Ovary (tissue), 9 donors: ENCODE data around the gene CALB2. TPM values are rescaled to one million over a fixed set of nuclear protein-coding genes. Genes with fewer than 3 reads are reported as not detected.

ENCODE experiments used
- DNase-seq, 5 donors: peaks; one replicate each; pipeline ENCODE4 v3.0.0-alpha.2; 2019 to 2020
- H3K27ac ChIP-seq, 2 donors: fragments of 200-600 bp; one replicate each; pipeline versions ENCODE4 v1.5.1 to v1.8.0; 2019 to 2022
- H3K27me3 ChIP-seq: fragments of 200-600 bp; one replicate; pipeline ENCODE4 v1.8.0; 2022
- H3K36me3 ChIP-seq: fragments of 200-600 bp; sonication (generic); one replicate; pipeline ENCODE4 v1.5.1; 2019
- H3K4me1 ChIP-seq: one replicate; pipeline ENCODE4 v1.8.1; 2013; ENCODE audit warnings: mild to moderate bottlenecking, moderate library complexity; ENCODE audit not compliant: insufficient read depth
- H3K4me3 ChIP-seq: fragments of 200-600 bp; sonication (generic); one replicate; pipeline ENCODE4 v1.5.1; 2017
- H3K9me3 ChIP-seq, 2 donors: fragments of 200-600 bp in 1 of 2; sonication (generic) in 1 of 2; one replicate each; pipeline versions ENCODE4 v1.5.1 to v1.8.1; 2013 to 2019; ENCODE audit warnings: mild to moderate bottlenecking in 1 of 2, moderate library complexity in 1 of 2
- CTCF ChIP-seq, 3 donors: fragments of 450-650 bp in 2 of 3; fragments of 200-600 bp in 1 of 3; IDR thresholded peaks; one replicate each; pipeline versions ENCODE4 v1.5.1 to v1.8.0; 2016 to 2022; ENCODE audit warnings: antibody characterized with exemption in 3 of 3, mild to moderate bottlenecking in 1 of 3
- EP300 ChIP-seq: sonication (generic); formaldehyde crosslinking; IDR thresholded peaks from one replicate; pipeline ENCODE4 v1.6.1; 2017; ENCODE audit warnings: antibody characterized with exemption
- POLR2A ChIP-seq: fragments of 450-650 bp; IDR thresholded peaks from one replicate; pipeline ENCODE4 v1.6.1; 2017; ENCODE audit warnings: antibody characterized with exemption, mild to moderate bottlenecking, moderate library complexity
- WGBS, 3 donors: extraction: QIAGEN DNeasy Blood & Tissue Kit in 1 of 3; methylation state at CpG; one replicate each; pipeline versions ENCODE4 v1.1.5 to v1.1.7; 2013 to 2017; 5-methylcytosine and 5-hydroxymethylcytosine counted together
- intact Hi-C, 4 donors: fragments of 100-400 bp; cut with DNase I; formaldehyde crosslinking; loops; one replicate each; pipeline versions ENCODE4 v1.11.0 to v1.15.1; 2022 to 2023
- polyA plus RNA-seq, 2 donors: library from polyadenylated mRNA; stranded (reverse); fragments of 200-250 nt in 1 of 2; fragments of 350-450 nt in 1 of 2; fragmentation: Illumina TruSeq in 1 of 2; extraction: RNeasy Lipid Tissue Mini Kit (QIAGEN cat#74804) in 1 of 2; gene quantifications; one replicate each; pipeline ENCODE4 v1.2.3, GENCODE V29; 2013 to 2014
- total RNA-seq, 7 donors: library from RNA; depleted of rRNA in 2 of 7; stranded (reverse); fragments of >200 nt in 2 of 7; fragmentation: NEBNext Ultra II Directional in 3 of 7; extraction: Animal tissue kit (Norgen Biotek cat#: 25700) in 3 of 7; gene quantifications; one replicate each; pipeline versions ENCODE4 v1.1.0 to v1.2.4, GENCODE V29; 2016 to 2023
- donor health status: DM: no; HTN: no; CAD: no; lungs with moderate emphysema.
- donor health status: DM: no; HTN: no; CAD: no.
- donor health status: Bipolar disorder and iron deficiency.
- donor health status: DM: yes; HTN: yes; CAD: no.
- donor health status: DM: no; HTN: no; CAD: no.
- donor health status: DM: yes; HTN: yes; CAD: no.

CALB2 gene
- total and polyA plus RNA-seq, 9 donors, result 1.7 to 176 (median 5.2) TPM

DNA sequence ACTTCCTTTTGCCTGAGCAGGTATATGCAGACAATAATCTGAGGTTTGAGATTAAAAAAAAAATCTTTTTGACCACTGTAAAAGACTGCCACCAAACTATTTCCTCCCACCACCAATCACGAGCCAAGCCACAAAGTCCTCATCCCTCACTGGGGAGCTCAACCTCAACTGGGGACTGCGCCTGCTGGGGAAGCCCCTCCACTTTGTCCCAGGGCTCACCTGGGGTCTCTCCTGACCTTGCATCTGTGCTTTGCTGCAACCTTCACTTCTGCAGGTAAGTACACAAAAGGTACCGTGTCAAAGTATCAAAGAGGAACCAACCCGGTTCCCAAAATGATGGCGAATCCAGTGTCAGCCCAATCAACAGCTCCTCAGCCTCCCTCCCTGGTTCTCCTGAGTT is 47.8 kb downstream of the CALB2 start:
- H3K9me3 ChIP-seq, result no peaks in the 10 kb centered on the region
- no peak overlapping the region for H3K27ac ChIP-seq
- intact Hi-C loops, result no loop called here
- H3K4me1 ChIP-seq, result peaks cover 3% of the 10 kb centered on the region
- no peaks in the 10 kb centered on the region for H3K27me3 ChIP-seq
- H3K4me3 ChIP-seq, result no peak overlapping the region
- no peaks in the 10 kb centered on the region for H3K36me3 ChIP-seq
- no peak for DNase-seq
- TF ChIP-seq CTCF (IDR thresholded peaks at IDR 0.05) (no peak), EP300 (no peak), POLR2A (no peak)
- 86 to 92% (median 88%) methylated on average over 5 of the region's 5 CpGs for WGBS, 3 donors

DNA sequence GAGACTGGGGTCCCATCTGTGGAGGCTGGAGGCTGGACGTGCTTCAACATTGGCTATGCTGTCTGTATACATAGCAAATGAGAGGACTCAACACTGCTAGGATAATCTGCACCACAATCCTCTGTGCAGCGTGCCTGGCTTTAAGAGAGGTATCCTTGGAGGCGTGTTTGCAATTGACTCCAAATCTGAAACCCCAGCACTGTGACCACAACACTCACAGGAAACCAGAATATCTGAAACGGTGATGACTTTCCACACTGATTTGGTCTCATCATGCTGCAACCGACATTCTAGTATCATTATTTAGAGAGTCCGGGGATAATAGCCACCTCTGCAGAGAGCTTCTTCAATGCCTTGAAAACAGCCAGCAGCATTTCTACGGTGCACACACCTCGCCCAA is 48.2 kb downstream of the CALB2 start:
- H3K4me3 ChIP-seq, result no peak overlapping the region
- 75 to 78% (median 77%) methylated on average over 8 of the region's 8 CpGs for WGBS, 3 donors
- H3K4me1 ChIP-seq, result peaks cover 3% of the 10 kb centered on the region
- DNase-seq, result no peak
- no peaks in the 10 kb centered on the region for H3K27me3 ChIP-seq
- intact Hi-C loops, result no loop called here
- no peaks in the 10 kb centered on the region for H3K36me3 ChIP-seq
- no peak for TF ChIP-seq CTCF (IDR thresholded peaks at IDR 0.05)
- TF ChIP-seq EP300, result no peak
- TF ChIP-seq POLR2A, result no peak
- H3K9me3 ChIP-seq, result no peaks in the 10 kb centered on the region
- H3K27ac ChIP-seq, result no peak overlapping the region

DNA sequence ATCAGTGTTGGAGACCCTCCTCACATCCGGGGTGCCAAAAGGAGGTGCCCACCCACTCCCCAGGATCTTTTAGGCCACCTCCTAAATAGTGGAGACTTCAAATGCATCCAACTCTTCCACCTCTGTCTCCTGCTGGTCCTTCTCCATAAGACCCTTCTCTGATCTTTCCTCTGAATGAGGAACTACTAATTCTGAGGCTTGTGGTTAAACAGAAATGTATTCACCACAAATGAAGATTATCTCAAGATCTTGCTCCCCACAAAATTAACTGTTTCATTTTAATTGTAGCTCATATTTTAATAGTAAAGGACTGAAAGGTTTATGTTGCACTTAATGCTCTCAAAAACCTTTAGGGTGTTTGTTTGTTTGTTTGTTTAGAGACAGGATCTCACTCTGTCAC is 49.2 kb downstream of the CALB2 start:
- Histone ChIP-seq H3K4me3 (no peak overlapping the region), H3K4me1 (peaks cover 3% of the 10 kb centered on the region), H3K27ac (no peak overlapping the region), H3K36me3 (no peaks in the 10 kb centered on the region), H3K27me3 (no peaks in the 10 kb centered on the region), H3K9me3 (no peaks in the 10 kb centered on the region)
- intact Hi-C loops, result no loop called here
- DNase-seq, result no peak
- no peak for TF ChIP-seq POLR2A
- TF ChIP-seq EP300, result no peak
- TF ChIP-seq CTCF (IDR thresholded peaks at IDR 0.05), result no peak
- 75 to 89% (median 84%) methylated on average over 1 of the region's 1 CpG for WGBS, 3 donors

DNA sequence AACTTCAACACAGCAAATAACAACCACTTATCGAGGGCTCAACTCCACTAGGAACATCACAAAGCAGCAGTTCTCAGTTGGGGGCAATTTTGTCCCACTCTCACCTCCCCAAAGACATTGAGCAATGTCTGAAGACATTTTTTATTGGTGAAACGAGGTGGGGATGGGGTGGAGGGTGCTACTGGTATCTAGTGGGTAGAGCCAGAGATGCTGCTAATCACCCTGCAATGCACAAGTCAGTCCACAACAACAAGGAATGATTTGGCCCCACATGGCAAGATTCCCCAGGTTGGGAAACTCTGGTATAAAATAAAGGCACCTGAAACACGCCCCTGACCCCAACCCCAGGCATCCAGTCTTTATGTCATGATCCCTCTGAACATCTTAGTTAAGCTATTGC is 50.0 kb downstream of the CALB2 start:
- DNase-seq, result no peak
- intact Hi-C loops, result no loop called here
- TF ChIP-seq POLR2A (no peak), CTCF (IDR thresholded peaks at IDR 0.05) (no peak), EP300 (no peak)
- H3K27me3 ChIP-seq, result no peaks in the 10 kb centered on the region
- no peak overlapping the region for H3K4me3 ChIP-seq
- WGBS, 3 donors, result 31 to 38% (median 34%) methylated on average over 3 of the region's 3 CpGs
- H3K36me3 ChIP-seq, result no peaks in the 10 kb centered on the region
- H3K4me1 ChIP-seq, result peaks cover 3% of the 10 kb centered on the region
- H3K27ac ChIP-seq, result no peak overlapping the region
- H3K9me3 ChIP-seq, result no peaks in the 10 kb centered on the region
